HepG2 (cell line): ENCODE data around the gene SORL1-AS1.

Source experiments
- ATAC-seq: fragments of 200-7000 bp; cut with Tn5 transposase; 3 replicates; pipeline ENCODE4 v1.9.1; 2020; ENCODE audit warnings: mild to moderate bottlenecking, moderate library complexity
- BruUV-seq: library from RNA; stranded (reverse); fragments of 400-500 nt; replicated peaks from 2 replicates; lab custom pipeline; 2021; lab: Mats Ljungman, UMichigan
- CTCF ChIA-PET: fragments of 300-600 bp; formaldehyde crosslinking; extraction: SDS; loops from one replicate; lab custom pipeline; 2021; ENCODE audit warnings: low total read pairs, inconsistent platforms, low intra/inter-chr PET ratio; lab: Yijun Ruan, JAX
- POLR2A ChIA-PET: fragments of 350-600 bp; sonication (Branson Sonifier 250); formaldehyde crosslinking; loops from one replicate; lab custom pipeline; 2020; ENCODE audit warnings: antibody characterized with exemption, inconsistent platforms; lab: Yijun Ruan, JAX
- DNase-seq: peaks from one replicate; pipeline ENCODE4 v3.0.0-alpha.2; 2015; ENCODE audit warnings: low spot score
- FAIRE-seq: peaks from 3 replicates; lab custom pipeline; 2011; peaks lifted over from hg19 to GRCh38; lab: Jason Lieb, UNC
- H2AFZ ChIP-seq: one replicate; pipeline ENCODE4 v1.6.1; 2011; ENCODE audit warnings: low read length, inconsistent platforms
- H3K27ac ChIP-seq: fragments of 300-600 bp; 3 replicates; pipeline ENCODE4 v1.8.0; 2011; ENCODE audit warnings: mixed run types, mild to moderate bottlenecking, mixed read lengths, low read length, inconsistent platforms; ENCODE audit not compliant: insufficient read depth; ENCODE audit errors: extremely low read length
- H3K27me3 ChIP-seq, 2 experiments: fragments of 200-600 bp in 1 of 2; 2 replicates in 1 of 2; 3 replicates in 1 of 2; pipeline versions ENCODE4 v1.6.0 to v1.8.0; 2011; ENCODE audit warnings: low read length in 2 of 2, mild to moderate bottlenecking in 2 of 2, moderate library complexity in 2 of 2, inconsistent platforms in 1 of 2; ENCODE audit not compliant: insufficient read depth in 2 of 2, control insufficient read depth in 1 of 2
- H3K36me3 ChIP-seq, 2 experiments: fragments of 200-600 bp in 1 of 2; replicated peaks in 1 of 2; 2 replicates in 1 of 2; 3 replicates in 1 of 2; pipeline versions ENCODE4 v1.5.1 to v1.8.0; 2011; ENCODE audit warnings: low read length in 2 of 2, inconsistent platforms in 1 of 2; ENCODE audit not compliant: insufficient read depth in 2 of 2, control insufficient read depth in 1 of 2
- H3K4me1 ChIP-seq: 2 replicates; pipeline ENCODE4 v1.5.1; 2012; ENCODE audit warnings: low read length, inconsistent platforms; ENCODE audit not compliant: insufficient read depth
- H3K4me2 ChIP-seq: 2 replicates; pipeline ENCODE4 v1.6.0; 2011; ENCODE audit warnings: low read depth, low read length, inconsistent platforms
- H3K4me3 ChIP-seq, 3 experiments: fragments of 200-600 bp in 1 of 3; sonication (generic), shearing (Covaris generic) in 1 of 3; replicated peaks in 1 of 3; 2 replicates each; pipeline ENCODE4 v1.5.1; 2011 to 2016; ENCODE audit warnings: low read length in 3 of 3, inconsistent platforms in 2 of 3, low read depth in 2 of 3, mild to moderate bottlenecking in 2 of 3, control low read depth in 1 of 3, mixed read lengths in 1 of 3; ENCODE audit not compliant: insufficient read depth in 1 of 3
- H3K79me2 ChIP-seq: one replicate; pipeline ENCODE4 v1.6.1; 2011; ENCODE audit warnings: low read length, inconsistent platforms; ENCODE audit not compliant: insufficient read depth
- H3K9ac ChIP-seq: 2 replicates; pipeline ENCODE4 v1.6.0; 2011; ENCODE audit warnings: mild to moderate bottlenecking, low read depth, low read length, inconsistent platforms; ENCODE audit not compliant: insufficient read depth
- H3K9me3 ChIP-seq: 2 replicates; pipeline ENCODE4 v1.5.1; 2012; ENCODE audit warnings: mild to moderate bottlenecking, low read length
- H4K20me1 ChIP-seq: 2 replicates; pipeline ENCODE4 v1.6.0; 2011; ENCODE audit warnings: inconsistent platforms, mild to moderate bottlenecking, low read length, moderate library complexity; ENCODE audit not compliant: insufficient read depth
- BCL6 ChIP-seq: IDR thresholded peaks from 2 replicates; pipeline ENCODE4 v1.6.1; 2016; ENCODE audit warnings: missing genetic modification reagents, missing compliant biosample characterization
- E2F2 ChIP-seq: sonication (generic); formaldehyde crosslinking; IDR thresholded peaks from 2 replicates; pipeline ENCODE4 v1.4.0; 2020; ENCODE audit warnings: missing genetic modification reagents, borderline replicate concordance
- MIER2 ChIP-seq: IDR thresholded peaks from 2 replicates; pipeline ENCODE4 v1.6.1; 2016; ENCODE audit warnings: missing biosample characterization, missing genetic modification reagents
- RORA ChIP-seq: sonication (generic); formaldehyde crosslinking; IDR thresholded peaks from 2 replicates; pipeline ENCODE4 v1.5.0; 2020; ENCODE audit warnings: mild to moderate bottlenecking, missing genetic modification reagents, moderate library complexity
- TFDP2 ChIP-seq: sonication (generic); formaldehyde crosslinking; IDR thresholded peaks from 2 replicates; pipeline ENCODE4 v1.4.0; 2020; ENCODE audit warnings: missing genetic modification reagents
- THAP11 ChIP-seq: IDR thresholded peaks from 2 replicates; pipeline ENCODE4 v1.6.1; 2016; ENCODE audit warnings: missing biosample characterization, missing genetic modification reagents
- TIGD3 ChIP-seq: sonication (generic); formaldehyde crosslinking; IDR thresholded peaks from 2 replicates; pipeline ENCODE4 v1.5.1; 2020; ENCODE audit warnings: mild to moderate bottlenecking, missing genetic modification reagents, borderline replicate concordance
- ZNF597 ChIP-seq: sonication (generic); formaldehyde crosslinking; IDR thresholded peaks from 2 replicates; pipeline ENCODE4 v1.5.0; 2020; ENCODE audit warnings: missing genetic modification reagents
- ZNF607 ChIP-seq: sonication (generic); formaldehyde crosslinking; IDR thresholded peaks from 2 replicates; pipeline ENCODE4 v1.5.1; 2020; ENCODE audit warnings: missing genetic modification reagents, mild to moderate bottlenecking, borderline replicate concordance
- WGBS: methylation state at CpG from one replicate; pipeline ENCODE4 v1.1.6; 2017; ENCODE audit warnings: low lambda C conversion rate; 5-methylcytosine and 5-hydroxymethylcytosine counted together
- in situ Hi-C: cut with HindIII; loops from 2 replicates; pipeline ENCODE4 v1.10.0; 2017; ENCODE audit warnings: low pct_unique_long_range_greater_than_20kb; ENCODE audit not compliant: extremely low pct_ligation_motif_present
- intact Hi-C: fragments of 100-400 bp; cut with micrococcal nuclease; formaldehyde crosslinking; loops from one replicate; pipeline ENCODE4 v1.10.0; 2022; ENCODE audit not compliant: unreplicated experiment

The SORL1-AS1 gene

GRCh38 chr11:121448011-121448410 lies 4.8 kb downstream of the SORL1-AS1 start:
- Histone ChIP-seq H3K36me3 (no peaks in the 10 kb centered on the region), H3K4me3 (no peak overlapping the region), H3K27ac (no peak overlapping the region), H3K9me3 (no peaks in the 10 kb centered on the region), H3K79me2 (peaks cover 8% of the 10 kb centered on the region), H3K4me2 (no peak overlapping the region), H3K9ac (no peak overlapping the region), H3K27me3 (peaks cover 0 to 6% of the 10 kb centered on the region in 2 experiments; a peak in 1 of 5 replicates), H2AFZ (no peak overlapping the region), H4K20me1 (no peaks in the 10 kb centered on the region), H3K4me1 (peaks cover 60% of the 10 kb centered on the region)
- POLR2A ChIA-PET = no interaction called here
- intact Hi-C loops (no loop called here), in situ Hi-C loops (no loop called here)
- WGBS = 95% methylated on average over 4 of the region's 4 CpGs
- FAIRE-seq = no peak
- no TSS peak for BruUV-seq
- CTCF ChIA-PET = no interaction called here
- no peak for ATAC-seq
- no peak for DNase-seq
- no peak for TF ChIP-seq BCL6
- no peak for TF ChIP-seq RORA (CRISPR knock-in tag)
- no peak for TF ChIP-seq E2F2 (CRISPR knock-in tag)
- no peak for TF ChIP-seq TFDP2 (CRISPR knock-in tag)
- TF ChIP-seq ZNF607 (CRISPR knock-in tag) = no peak
- TF ChIP-seq TIGD3 = no peak
- TF ChIP-seq ZNF597 (CRISPR knock-in tag) = no peak
- no peak for TF ChIP-seq MIER2 (CRISPR knock-in tag)
- no peak for TF ChIP-seq THAP11 (CRISPR knock-in tag)
